Measurements from ENCODE around the gene FBXL17. TPM values are rescaled to one million over a fixed set of nuclear protein-coding genes. Genes with fewer than 3 reads are reported as not detected.

The FBXL17 gene
- total and polyA plus RNA-seq, 9 of the 15 experiments (the other 6 are each of a cell fraction or from before 2014, with no cell fraction given): 0.32 to 5.4 (median 1.8) TPM

- peak; percentile 89 to 92 for TF ChIP-seq RAD21 (CRISPR knock-in tag; conservative IDR thresholded peaks at IDR 0.05 in 1 of 2, IDR thresholded peaks at IDR 0.05 in 1 of 2)
Observed at GRCh38 chr5:108260117-108260857, 121.6 kb downstream of the FBXL17 start (continued).

- DNase-seq (ENCODE audit: extremely low read depth in 1 of 4, low spot score in 3 of 4): peak in 2 of 4 experiments; percentile 13 to 64
- Histone ChIP-seq H3K4me1 (replicated peaks in 1 of 2; ENCODE audit: control insufficient read depth in 2 of 2, insufficient read depth in 2 of 2, low read length in 2 of 2) (no peaks in the 10 kb centered on the region; a peak in 3 of 5 replicates), H3K9me1 (ENCODE audit: control insufficient read depth, insufficient read depth, low read length) (no peaks in the 10 kb centered on the region), H3K36me3 (ENCODE audit: control insufficient read depth, insufficient read depth, low read length) (no peaks in the 10 kb centered on the region), H3K9ac (ENCODE audit: insufficient read depth in 1 of 2, low read depth in 2 of 2, low read length in 2 of 2) (no peak overlapping the region), H3K9me3 (replicated peaks; ENCODE audit: control insufficient read depth, insufficient read depth, low read depth, low read length) (no peaks in the 10 kb centered on the region), H2AFZ (ENCODE audit: low read depth, low read length) (no peak overlapping the region), H3K4me3 (no peak overlapping the region), H3K27ac (ENCODE audit: extremely low read depth, low read depth, low read length) (no peak overlapping the region), H3K4me2 (ENCODE audit: insufficient read depth, low read length) (no peak overlapping the region), H3K79me2 (ENCODE audit: control insufficient read depth, insufficient read depth, low read length) (no peaks in the 10 kb centered on the region), H4K20me1 (replicated peaks; ENCODE audit: control insufficient read depth, insufficient read depth, low read length) (no peaks in the 10 kb centered on the region), H3K27me3 (ENCODE audit: control insufficient read depth in 2 of 2, insufficient read depth in 2 of 2, low read length in 2 of 2) (no peaks in the 10 kb centered on the region)
- WGBS (ENCODE audit: insufficient coverage, low coverage, missing lambda C conversion rate): 0% methylated on average over 1 of the region's 1 CpG
- FAIRE-seq: peak; percentile 67
- in situ Hi-C loops (cut with MboI) (no loop called here), intact Hi-C loops (cut with micrococcal nuclease) (no loop called here)
- POLR2A ChIA-PET: interaction anchor here (1.1 kb wide), 1 partner anchor 86 kb away, joined by 3 read pairs; no protein-coding TSS in a partner anchor
- CTCF ChIA-PET (ENCODE audit: low intra/inter-chr PET ratio): interaction anchor here (2.4 kb wide), 1 partner anchor 86 kb away, joined by 18 read pairs; no protein-coding TSS in a partner anchor
- peak; percentile 59; the same call in 2 of the 3 replicates for ATAC-seq
- no TSS peak for BruUV-seq (replicated peaks)
- 0 out of 2 replicates have a peak, but pooled peaks have one; percentile 17 for TF ChIP-seq SMARCA4 (IDR thresholded peaks at IDR 0.05)
- no peak for TF ChIP-seq ILF3 (IDR thresholded peaks at IDR 0.05; ENCODE audit: borderline replicate concordance)
- no peak for TF ChIP-seq CGGBP1 (CRISPR knock-in tag; IDR thresholded peaks at IDR 0.05)
- TF ChIP-seq ZFP1 (CRISPR knock-in tag; IDR thresholded peaks at IDR 0.05): no peak
- TF ChIP-seq ETS1 (conservative IDR thresholded peaks at IDR 0.05; ENCODE audit: control insufficient read depth, low read depth, low read length): no peak
- TF ChIP-seq ZNF699 (CRISPR knock-in tag; IDR thresholded peaks at IDR 0.05; ENCODE audit: insufficient replicate concordance): no peak
- TF ChIP-seq TEAD4 (IDR thresholded peaks at IDR 0.05; ENCODE audit: low read length): 0 out of 2 replicates have a peak, but pooled peaks have one; percentile 23
- TF ChIP-seq TEAD4 (CRISPR knock-in tag; IDR thresholded peaks at IDR 0.05; ENCODE audit: borderline replicate concordance): no peak
- TF ChIP-seq STAT5A (IDR thresholded peaks at IDR 0.05; ENCODE audit: borderline replicate concordance, low read length): no peak
- no peak for TF ChIP-seq GTF3C2 (IDR thresholded peaks at IDR 0.05; ENCODE audit: borderline replicate concordance, extremely low read depth, insufficient read length)
- TF ChIP-seq ZNF445 (CRISPR knock-in tag; IDR thresholded peaks at IDR 0.05; ENCODE audit: low read depth): no peak
- TF ChIP-seq BCOR (IDR thresholded peaks at IDR 0.05): no peak
- TF ChIP-seq CBFA2T2 (conservative IDR thresholded peaks at IDR 0.05): peak; percentile 37; the same call in 1 of the 2 replicates
Observed at GRCh38 chr5:108259306-108259705, 122.6 kb downstream of the FBXL17 start.

All from K562 (cell line).